Measurements from ENCODE around the gene TCOF1.

- no peak for TF ChIP-seq CTCF (IDR thresholded peaks at IDR 0.05)
- TF ChIP-seq EZH2 (IDR thresholded peaks at IDR 0.05; ENCODE audit: borderline replicate concordance, insufficient read depth, low read depth, low read length, poor library complexity, severe bottlenecking), result no peak
Observed at GRCh38 chr5:150342583-150342982, 14.9 kb upstream of the TCOF1 start.
